Spleen (tissue), 7 donors: Measurements from ENCODE around the gene ABCC1.

Experiments
- POLR2A ChIP-seq, 3 donors: fragments of 450-650 bp; IDR thresholded peaks; one replicate each; pipeline ENCODE4 v1.5.1; 2017; ENCODE audit warnings: antibody characterized with exemption in 3 of 3, mild to moderate bottlenecking in 1 of 3
- POLR2AphosphoS5 ChIP-seq, 3 donors: sonication (generic); formaldehyde crosslinking; IDR thresholded peaks; one replicate each; pipeline ENCODE4 v1.5.1; 2017; ENCODE audit warnings: antibody characterized with exemption in 3 of 3
- TF ChIP-seq, protein P1 (sequence below), 11 experiments: fragments of 200-600 bp in 7 of 11; fragments of 450-650 bp in 4 of 11; sonication (generic) in 4 of 11; IDR thresholded peaks in 8 of 11; conservative IDR thresholded peaks in 3 of 11; 1 replicate in 7 of 11; 2 replicates in 4 of 11; pipeline versions ENCODE4 v1.4.0 to v1.8.0; 2016 to 2021; ENCODE audit warnings: antibody characterized with exemption in 11 of 11, inconsistent platforms in 4 of 11, mild to moderate bottlenecking in 1 of 11
- donor health status: DM: no; HTN: no; CAD: no; lungs with moderate emphysema.
- donor health status: DM: no; HTN: no; CAD: no.
- donor health status: DM: no; HTN: no; CAD: no.

DNA sequence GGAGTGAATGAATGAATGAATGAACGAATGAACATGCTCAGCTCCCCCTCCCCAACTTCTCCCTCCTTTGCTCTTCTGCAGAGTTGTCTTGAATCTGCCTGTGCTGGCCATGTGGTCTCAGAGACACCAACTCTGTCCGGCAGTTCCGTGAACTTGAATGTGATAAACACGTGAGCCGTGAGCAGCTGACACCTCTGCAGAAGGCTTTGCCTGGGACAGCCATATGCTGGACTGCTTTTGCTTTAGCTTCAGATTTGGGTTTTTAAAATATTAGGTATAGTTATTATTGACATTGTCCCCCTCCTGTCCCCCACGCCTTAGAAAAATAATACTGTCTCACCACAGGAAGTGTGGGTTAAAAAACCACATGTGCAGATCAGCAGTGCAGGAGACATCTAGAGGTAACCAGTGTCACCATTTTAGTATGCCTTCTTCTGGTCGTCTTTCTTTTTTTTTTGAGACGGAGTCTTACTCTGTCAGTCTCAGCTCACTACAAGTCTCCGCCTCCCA is 83.8 kb downstream of the ABCC1 start:
- TF ChIP-seq, protein P1, sequence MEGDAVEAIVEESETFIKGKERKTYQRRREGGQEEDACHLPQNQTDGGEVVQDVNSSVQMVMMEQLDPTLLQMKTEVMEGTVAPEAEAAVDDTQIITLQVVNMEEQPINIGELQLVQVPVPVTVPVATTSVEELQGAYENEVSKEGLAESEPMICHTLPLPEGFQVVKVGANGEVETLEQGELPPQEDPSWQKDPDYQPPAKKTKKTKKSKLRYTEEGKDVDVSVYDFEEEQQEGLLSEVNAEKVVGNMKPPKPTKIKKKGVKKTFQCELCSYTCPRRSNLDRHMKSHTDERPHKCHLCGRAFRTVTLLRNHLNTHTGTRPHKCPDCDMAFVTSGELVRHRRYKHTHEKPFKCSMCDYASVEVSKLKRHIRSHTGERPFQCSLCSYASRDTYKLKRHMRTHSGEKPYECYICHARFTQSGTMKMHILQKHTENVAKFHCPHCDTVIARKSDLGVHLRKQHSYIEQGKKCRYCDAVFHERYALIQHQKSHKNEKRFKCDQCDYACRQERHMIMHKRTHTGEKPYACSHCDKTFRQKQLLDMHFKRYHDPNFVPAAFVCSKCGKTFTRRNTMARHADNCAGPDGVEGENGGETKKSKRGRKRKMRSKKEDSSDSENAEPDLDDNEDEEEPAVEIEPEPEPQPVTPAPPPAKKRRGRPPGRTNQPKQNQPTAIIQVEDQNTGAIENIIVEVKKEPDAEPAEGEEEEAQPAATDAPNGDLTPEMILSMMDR (IDR thresholded peaks at IDR 0.05 in 8 of 11, conservative IDR thresholded peaks at IDR 0.05 in 3 of 11): no peak
- TF ChIP-seq POLR2A (IDR thresholded peaks at IDR 0.05): no peak
- peak in 1 of 3 donors; percentile 6 for TF ChIP-seq POLR2AphosphoS5 (IDR thresholded peaks at IDR 0.05)
